Fibroblast of skin of left biceps (primary cell): Measurements from ENCODE around the gene RGS10.
A peak's percentile ranks its signal among the peaks of the same experiment; 100 is the strongest.
"Not testable (repeated sequence)": the region's sequence is repeated elsewhere in the genome, so short reads cannot be mapped to it uniquely, and the experiment has no call there.

Experiments
- DNase-seq, 2 experiments: peaks; one replicate each; pipeline ENCODE4 v3.0.0-alpha.2; 2013; ENCODE audit warnings: low read depth in 2 of 2

RGS10 gene

GRCh38 chr10:119538632-119539358 is 3.7 kb downstream of the RGS10 start:
- DNase-seq: no peak

DNA sequence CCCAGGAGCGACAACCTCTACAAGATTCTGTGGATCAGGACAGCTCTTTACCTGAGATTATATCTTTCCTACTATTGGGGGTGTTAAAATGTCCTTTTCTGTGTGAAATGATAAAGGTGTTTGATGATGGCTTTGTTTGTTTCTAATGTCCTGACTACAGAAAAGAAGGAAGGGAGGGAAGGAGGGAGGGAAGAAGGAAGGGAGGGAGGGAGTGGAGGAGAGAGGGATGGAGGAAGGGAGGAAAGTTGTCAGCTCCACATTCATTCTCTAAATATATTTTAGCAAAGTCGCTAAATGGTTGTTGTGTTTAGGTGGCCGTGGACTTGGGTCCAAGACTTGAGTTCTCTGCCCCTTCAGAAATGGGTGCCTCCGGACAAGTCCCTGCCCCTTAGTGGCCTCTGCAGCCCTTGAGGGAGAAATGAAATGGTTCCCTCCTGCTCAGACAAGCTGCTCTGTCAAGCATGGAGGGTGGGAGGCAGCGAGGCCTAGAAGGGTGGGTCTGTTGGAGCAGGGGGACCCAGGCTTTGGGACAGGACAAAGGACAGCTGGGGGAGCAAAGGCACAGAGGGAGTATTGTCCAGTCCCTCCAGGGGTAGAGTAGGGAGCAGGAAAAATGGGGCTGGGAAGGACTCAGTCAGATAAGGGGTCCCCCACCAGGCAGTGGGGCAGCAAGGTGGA is 4.4 kb downstream of the RGS10 start:
- DNase-seq: no peak

- no peak for DNase-seq
These were observed 6.0 kb downstream of the RGS10 start for GRCh38 chr10:119536508-119537025.

GRCh38 chr10:119535837-119536507 is 6.5 kb downstream of the RGS10 start:
- DNase-seq: no peak

DNA sequence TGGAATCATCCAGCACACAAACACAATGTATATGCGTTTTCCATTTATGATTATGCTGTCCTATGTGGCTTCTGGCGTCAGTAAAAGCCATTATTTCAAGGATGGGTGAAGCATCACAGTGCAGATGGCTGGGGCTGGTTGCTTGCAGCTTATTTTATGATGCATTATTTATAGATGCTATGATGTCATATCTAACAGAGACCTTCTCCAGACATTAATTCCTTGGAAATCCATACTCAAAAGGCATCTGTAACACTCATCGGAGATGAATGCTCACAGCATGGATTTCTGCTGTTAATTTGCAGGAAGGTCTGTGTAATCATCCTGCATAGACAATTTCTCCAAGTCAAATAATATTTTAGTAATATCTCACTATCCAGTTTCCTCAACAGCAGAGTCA is 7.2 kb downstream of the RGS10 start:
- DNase-seq: peak; percentile 48 to 53

- DNase-seq: no peak
These were observed 9.0 kb downstream of the RGS10 start for GRCh38 chr10:119533473-119533872.

DNA sequence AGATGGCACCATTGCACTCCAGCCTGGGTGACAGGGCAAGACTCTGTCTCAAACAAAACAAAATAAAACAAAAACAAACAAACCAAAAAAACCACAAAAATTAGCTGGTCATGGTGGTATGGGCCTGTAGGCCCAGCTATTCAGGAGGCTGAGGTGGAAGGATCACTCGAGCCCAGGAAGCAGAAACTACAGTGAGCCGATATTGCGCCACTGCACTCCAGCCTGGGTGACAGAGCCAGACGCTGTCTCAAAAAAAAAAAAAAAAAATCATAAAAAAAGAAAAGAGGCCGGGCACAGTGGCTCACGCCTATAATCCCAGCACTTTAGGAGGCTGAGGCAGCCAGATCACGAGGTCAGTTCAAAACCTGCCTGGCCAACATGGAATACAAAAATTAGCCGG is 9.7 kb downstream of the RGS10 start:
- DNase-seq: not testable (repeated sequence)

DNA sequence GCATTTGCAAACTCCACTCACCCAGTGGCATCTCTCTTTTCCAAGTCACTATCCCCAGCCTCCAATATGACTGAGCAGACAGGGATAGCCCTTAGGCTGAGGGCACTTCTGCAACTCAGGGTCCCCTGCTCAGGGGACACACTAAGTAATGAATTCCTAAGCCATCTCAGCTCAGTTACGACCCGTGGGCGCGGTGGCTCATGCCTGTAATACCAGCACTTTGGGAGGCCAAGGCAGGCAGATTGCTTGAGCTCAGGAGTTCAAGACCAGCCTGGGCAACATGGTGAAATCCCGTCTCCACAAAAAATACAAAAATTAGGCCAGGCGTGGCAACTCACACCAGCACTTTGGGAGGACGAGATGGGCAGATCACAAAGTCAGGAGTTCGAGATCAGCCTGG is 10.3 kb downstream of the RGS10 start:
- DNase-seq: not testable (repeated sequence)

- no peak for DNase-seq
These were observed 11.5 kb downstream of the RGS10 start for GRCh38 chr10:119531067-119531466.

DNA sequence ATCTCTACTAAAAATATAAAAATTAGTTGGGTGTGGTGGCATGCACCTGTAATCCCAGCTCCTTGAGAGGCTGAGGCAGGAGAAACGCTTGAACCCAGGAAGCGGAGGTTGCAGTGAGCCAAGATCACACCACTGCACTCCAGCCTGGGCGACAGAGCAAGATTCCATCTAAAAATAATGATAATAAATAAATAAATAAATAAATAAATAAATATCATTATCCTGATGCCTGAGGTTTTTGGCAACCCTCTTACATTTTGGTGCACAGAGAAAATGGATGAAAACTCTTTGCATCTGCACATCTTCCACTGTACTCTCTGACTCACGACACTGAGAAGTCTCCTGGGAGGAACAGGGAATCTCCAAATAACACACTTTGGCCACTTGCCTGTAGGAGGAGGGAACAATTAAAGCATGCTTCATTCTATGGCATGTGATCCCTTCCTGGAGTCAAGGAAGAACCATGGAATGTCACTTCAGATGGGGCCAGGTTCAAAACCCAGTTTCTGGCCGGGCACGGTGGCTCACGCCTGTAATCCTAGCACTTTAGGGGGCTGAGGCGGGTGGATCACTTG is 13.8 kb downstream of the RGS10 start:
- DNase-seq: peak; percentile 94

DNA sequence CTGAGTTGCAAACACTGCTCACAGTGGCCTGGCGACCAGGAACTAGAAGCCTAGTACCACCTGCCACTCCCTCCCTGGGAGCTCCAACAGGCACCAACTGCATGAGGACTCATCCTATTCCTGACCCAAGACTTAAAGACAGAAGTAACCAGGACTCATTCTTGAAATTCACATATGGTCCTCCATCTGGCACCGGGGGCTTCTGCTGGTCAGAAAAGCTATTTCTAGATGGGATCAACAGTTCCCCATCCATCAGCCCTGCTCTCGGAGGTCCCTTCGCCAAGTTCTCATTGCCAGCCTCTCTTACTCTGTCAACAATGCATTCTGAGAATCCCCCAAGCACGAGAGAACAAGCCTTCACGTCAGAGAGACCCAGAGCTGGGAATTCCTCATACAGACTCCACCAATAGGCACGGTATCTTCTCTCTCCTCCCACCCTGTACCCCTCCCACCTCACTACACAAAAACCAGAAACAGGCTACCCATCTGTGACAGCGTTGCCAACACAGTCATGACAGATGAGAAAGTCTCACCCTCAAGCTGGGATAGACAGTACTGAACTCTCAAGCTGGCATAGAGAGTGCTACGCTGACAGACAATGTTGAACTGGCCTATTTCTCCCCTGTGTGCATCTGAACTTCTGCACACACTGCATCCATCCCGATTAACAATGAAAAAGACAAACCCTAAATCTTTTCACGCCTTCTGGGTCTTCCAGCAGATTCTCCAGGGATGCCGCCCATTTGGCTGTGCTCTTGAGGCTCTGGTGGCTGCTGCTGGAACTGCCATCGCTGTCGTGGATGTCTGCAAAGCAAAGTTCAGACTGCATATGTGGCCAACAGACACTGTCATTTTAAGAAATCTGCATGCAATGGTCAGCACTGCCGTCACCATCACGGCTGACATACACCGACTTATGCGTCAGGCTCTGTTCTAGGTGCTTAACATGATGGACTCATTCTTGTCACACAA is 15.6 kb downstream of the RGS10 start:
- DNase-seq: no peak

DNA sequence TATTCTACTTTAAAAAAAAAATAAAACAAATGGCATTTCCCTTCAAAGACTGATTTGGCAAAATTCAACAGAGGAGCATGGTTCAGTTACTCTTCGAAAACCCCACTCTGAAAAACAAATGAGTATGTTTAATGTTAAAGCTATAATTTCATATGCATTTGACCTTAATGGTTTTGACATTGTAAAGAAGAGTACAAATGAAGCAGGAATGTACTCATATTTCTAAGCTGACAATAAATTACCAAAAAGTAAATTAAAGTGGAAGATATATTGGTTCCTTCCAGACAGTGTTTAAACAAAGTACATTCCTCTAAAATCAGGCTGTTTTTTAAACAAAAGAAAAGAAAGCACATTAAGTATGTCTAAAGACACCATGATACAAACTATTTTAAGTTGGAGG is 16.4 kb downstream of the RGS10 start:
- no peak for DNase-seq

- DNase-seq: no peak
These were observed 17.4 kb downstream of the RGS10 start for GRCh38 chr10:119525116-119525515.

DNA sequence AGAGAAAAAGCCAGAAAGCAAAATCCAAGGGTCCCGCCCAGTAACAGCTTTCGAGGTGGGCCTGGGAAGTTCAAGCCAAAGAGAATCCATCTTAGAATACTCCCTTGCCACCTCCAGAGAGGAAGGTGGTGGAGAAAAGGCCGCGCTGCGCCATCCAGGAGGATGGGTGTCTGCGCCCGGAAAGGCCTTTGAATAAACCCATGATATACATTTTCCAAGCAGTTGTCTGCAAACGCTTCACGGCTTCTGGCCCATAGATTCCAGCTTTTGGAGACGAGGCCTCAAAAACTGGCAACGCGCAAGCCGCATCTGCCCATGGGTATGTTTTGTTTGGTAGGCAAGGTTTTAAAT is 17.8 kb downstream of the RGS10 start:
- DNase-seq: no peak

DNA sequence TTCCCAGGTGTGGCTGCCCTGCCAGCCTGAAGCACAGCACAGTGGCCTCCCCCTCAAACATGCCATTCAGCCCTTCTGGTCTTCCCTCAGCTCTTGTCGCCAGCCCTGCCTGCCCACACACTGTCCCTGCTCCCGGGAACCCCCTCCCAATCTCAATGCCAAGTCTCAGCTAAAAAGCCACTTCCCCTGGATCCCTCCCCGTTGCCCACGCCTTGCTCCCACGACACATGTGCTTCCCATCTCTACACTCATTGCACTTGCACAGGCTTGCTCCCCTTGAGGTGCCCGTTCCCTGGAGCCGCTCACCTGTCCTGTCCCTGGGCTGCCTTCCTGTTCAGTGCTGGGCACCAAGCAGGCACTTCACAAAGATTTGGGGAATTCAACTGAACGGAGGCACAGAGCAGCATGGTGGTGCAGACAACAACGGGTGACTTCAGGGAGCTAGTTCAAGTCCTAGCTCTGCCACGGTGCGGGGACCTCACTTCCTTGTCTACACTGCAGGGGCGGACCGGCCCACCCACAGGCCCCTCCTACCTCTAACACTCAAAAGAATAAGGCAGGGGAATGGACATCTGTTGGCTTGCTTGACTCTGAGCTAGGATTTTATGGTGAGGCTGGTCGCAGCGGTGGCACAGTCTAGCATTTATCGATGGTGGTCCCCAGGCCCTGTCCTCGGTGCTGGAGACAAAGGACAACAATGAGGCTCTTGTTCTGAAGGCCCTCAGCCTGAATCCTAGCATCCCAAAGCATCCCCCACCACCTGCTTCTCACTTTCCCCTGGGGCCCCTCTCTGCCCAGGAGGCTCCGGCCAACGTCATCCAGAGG is 18.4 kb downstream of the RGS10 start:
- no peak for DNase-seq

DNA sequence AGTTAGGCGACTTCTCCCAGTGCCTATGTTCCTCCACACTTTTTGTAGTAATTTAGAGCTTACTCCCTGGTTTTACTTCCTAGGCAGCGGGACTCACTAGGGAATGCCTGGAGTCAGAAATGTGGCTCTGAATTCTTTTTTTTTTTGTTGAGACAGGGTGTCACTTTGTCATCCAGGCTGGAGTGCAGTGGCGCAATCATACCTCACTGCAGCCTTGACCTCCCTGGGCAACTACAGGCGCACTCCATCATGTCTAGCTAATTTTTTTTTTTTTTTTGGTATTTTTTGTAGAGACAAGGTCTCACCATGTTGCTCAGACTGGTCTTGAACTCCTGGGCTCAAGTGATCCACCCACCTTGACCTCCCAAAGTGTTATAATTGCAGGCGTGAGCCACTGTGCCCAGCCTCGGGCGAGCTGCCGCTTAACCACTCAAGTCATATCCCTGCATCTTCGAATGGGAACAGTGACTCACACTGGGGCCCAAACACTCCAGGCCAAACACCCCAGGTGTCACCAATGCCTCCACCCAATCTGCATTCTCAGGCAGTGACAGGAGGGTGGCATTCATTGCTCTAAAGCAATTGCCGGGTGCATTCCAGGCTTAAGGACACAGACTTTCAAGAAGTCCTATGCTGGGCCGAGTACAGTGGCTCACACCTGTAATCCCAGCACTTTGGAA is 19.6 kb downstream of the RGS10 start:
- DNase-seq: no peak

DNA sequence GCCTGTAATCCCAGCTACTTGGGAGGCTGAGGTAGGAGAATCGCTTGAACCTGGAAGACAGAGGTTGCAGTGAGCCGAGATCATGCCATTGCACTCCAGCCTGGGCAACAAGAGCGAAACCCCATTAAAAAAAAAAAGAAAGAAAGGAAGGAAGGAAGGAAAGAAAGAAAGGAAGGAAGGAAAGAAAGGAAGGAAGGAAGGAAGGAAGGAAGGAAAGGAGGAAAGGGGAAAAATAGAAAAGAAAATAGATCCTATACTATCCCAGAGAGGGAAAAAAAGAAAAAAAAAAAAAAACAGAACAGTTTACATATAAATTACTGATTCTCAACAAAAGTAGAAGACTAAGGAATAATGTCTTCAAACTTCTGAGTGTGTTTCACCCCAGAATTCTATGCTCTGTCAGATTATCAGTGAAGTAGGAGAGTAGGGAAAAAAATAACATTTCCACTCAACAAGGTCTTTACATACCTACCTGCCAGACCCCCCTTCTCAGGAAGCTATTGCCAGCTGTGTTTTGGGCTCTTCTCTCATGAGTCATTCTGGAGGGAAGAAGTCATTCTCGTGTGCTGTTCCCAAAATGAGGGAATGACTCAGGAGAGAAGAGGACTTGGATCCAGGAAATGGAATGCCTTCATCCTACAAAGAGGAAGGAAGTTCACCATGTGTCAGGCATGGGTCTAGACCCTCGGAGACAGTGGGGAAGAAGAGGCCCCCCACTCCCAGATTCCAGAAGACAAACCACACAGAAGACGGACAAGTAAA is 20.9 kb downstream of the RGS10 start:
- DNase-seq: peak; percentile 63 to 65

DNA sequence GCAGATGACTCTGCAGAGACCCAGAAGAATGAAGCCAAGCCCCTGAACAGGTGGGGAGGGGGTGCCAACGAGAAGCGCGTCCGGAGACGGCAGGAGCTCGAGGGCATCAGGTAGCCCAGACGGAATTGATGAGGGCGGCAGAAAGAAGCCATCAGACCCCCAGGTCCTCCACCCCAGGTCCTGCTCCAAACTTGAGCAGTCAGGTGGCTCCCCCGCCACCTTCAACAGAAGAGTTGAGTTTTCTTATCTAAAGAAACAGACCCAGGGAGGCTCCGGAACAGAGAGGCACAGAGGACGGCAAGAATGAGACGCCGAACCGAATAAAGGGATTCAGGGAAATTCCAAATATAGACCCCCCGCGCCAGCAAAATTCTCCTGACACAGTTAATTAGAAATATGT is 22.2 kb downstream of the RGS10 start:
- no peak for DNase-seq

DNA sequence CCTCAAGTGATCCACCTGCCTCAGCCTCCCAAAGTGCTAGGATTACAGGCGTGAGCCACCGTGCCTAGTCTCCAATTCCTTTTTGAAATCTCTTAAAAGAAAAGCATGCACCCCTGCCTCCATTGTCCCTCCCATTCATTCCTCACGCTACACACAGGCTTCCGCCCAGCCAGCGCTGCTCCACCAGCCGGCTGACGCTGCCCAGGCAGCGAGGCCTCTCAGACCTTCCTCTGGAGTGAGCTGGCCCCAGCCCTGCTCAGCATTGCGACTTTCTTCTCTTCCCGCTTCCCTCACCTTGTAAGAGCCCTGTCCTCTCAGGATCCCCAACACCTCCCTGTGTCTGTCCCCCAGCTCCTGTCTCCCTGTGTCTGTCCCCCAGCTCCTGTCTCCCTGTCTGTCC is 23.6 kb downstream of the RGS10 start:
- no peak for DNase-seq
